ENCODE results near the gene ZIM2.

The ZIM2 gene

GRCh38 chr19:56732976-56733375, 107.5 kb downstream of the ZIM2 start:
- CTCF ChIA-PET: no interaction called here
- TF ChIP-seq ZNF140 (tag by site-specific recombination; IDR thresholded peaks at IDR 0.05): no peak
- TF ChIP-seq, protein P1, sequence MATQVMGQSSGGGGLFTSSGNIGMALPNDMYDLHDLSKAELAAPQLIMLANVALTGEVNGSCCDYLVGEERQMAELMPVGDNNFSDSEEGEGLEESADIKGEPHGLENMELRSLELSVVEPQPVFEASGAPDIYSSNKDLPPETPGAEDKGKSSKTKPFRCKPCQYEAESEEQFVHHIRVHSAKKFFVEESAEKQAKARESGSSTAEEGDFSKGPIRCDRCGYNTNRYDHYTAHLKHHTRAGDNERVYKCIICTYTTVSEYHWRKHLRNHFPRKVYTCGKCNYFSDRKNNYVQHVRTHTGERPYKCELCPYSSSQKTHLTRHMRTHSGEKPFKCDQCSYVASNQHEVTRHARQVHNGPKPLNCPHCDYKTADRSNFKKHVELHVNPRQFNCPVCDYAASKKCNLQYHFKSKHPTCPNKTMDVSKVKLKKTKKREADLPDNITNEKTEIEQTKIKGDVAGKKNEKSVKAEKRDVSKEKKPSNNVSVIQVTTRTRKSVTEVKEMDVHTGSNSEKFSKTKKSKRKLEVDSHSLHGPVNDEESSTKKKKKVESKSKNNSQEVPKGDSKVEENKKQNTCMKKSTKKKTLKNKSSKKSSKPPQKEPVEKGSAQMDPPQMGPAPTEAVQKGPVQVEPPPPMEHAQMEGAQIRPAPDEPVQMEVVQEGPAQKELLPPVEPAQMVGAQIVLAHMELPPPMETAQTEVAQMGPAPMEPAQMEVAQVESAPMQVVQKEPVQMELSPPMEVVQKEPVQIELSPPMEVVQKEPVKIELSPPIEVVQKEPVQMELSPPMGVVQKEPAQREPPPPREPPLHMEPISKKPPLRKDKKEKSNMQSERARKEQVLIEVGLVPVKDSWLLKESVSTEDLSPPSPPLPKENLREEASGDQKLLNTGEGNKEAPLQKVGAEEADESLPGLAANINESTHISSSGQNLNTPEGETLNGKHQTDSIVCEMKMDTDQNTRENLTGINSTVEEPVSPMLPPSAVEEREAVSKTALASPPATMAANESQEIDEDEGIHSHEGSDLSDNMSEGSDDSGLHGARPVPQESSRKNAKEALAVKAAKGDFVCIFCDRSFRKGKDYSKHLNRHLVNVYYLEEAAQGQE (tag by site-specific recombination; IDR thresholded peaks at IDR 0.05): peak; percentile 77
- POLR2A ChIA-PET: no interaction called here

GRCh38 chr19:56727677-56728076, 112.8 kb downstream of the ZIM2 start:
- Histone ChIP-seq H3K4me3 (ENCODE audit: low read depth, low read length) (no peak overlapping the region), H3K4me1 (ENCODE audit: control insufficient read depth, insufficient read depth, low read length) (no peaks in the 10 kb centered on the region), H3K9me3 (ENCODE audit: control insufficient read depth, insufficient read depth, low read depth, low read length) (no peaks in the 10 kb centered on the region; the same call in 1 of the 2 replicates), H3K27ac (ENCODE audit: extremely low read depth, low read depth, low read length) (no peak overlapping the region), H3K36me3 (ENCODE audit: control insufficient read depth in 2 of 2, insufficient read depth in 1 of 2, low read length in 2 of 2) (no peaks in the 10 kb centered on the region)
- CTCF ChIA-PET: no interaction called here
- POLR2A ChIA-PET: no interaction called here
- TF ChIP-seq ZNF510 (tag by site-specific recombination; IDR thresholded peaks at IDR 0.05; ENCODE audit: insufficient replicate concordance) (no peak), ZNF214 (tag by site-specific recombination; IDR thresholded peaks at IDR 0.05; ENCODE audit: borderline replicate concordance) (no peak), ZNF175 (tag by site-specific recombination; IDR thresholded peaks at IDR 0.05) (no peak), KLF1 (tag by site-specific recombination; IDR thresholded peaks at IDR 0.05) (no peak), FEZF1 (tag by site-specific recombination; IDR thresholded peaks at IDR 0.05) (no peak), ZNF223 (tag by site-specific recombination; IDR thresholded peaks at IDR 0.05) (no peak), ZNF555 (tag by site-specific recombination; conservative IDR thresholded peaks at IDR 0.05) (no peak), SP2 (tag by site-specific recombination; IDR thresholded peaks at IDR 0.05) (no peak), SCRT1 (tag by site-specific recombination; IDR thresholded peaks at IDR 0.05; ENCODE audit: borderline replicate concordance) (no peak), SP3 (tag by site-specific recombination; IDR thresholded peaks at IDR 0.05) (no peak), HOXD13 (CRISPR knock-in tag; IDR thresholded peaks at IDR 0.05; ENCODE audit: borderline replicate concordance) (no peak), ZNF155 (tag by site-specific recombination; IDR thresholded peaks at IDR 0.05) (no peak), MYNN (tag by site-specific recombination; IDR thresholded peaks at IDR 0.05; ENCODE audit: borderline replicate concordance) (no peak), ZNF133 (tag by site-specific recombination; IDR thresholded peaks at IDR 0.05) (no peak), ZNF341 (tag by site-specific recombination; IDR thresholded peaks at IDR 0.05; ENCODE audit: low read depth) (no peak)
- TF ChIP-seq, protein P2, sequence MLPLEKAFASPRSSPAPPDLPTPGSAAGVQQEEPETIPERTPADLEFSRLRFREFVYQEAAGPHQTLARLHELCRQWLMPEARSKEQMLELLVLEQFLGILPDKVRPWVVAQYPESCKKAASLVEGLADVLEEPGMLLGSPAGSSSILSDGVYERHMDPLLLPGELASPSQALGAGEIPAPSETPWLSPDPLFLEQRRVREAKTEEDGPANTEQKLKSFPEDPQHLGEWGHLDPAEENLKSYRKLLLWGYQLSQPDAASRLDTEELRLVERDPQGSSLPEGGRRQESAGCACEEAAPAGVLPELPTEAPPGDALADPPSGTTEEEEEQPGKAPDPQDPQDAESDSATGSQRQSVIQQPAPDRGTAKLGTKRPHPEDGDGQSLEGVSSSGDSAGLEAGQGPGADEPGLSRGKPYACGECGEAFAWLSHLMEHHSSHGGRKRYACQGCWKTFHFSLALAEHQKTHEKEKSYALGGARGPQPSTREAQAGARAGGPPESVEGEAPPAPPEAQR (tag by site-specific recombination; IDR thresholded peaks at IDR 0.05): no peak
- TF ChIP-seq, protein P3, sequence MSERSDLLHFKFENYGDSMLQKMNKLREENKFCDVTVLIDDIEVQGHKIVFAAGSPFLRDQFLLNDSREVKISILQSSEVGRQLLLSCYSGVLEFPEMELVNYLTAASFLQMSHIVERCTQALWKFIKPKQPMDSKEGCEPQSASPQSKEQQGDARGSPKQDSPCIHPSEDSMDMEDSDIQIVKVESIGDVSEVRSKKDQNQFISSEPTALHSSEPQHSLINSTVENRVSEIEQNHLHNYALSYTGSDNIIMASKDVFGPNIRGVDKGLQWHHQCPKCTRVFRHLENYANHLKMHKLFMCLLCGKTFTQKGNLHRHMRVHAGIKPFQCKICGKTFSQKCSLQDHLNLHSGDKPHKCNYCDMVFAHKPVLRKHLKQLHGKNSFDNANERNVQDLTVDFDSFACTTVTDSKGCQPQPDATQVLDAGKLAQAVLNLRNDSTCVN (tag by site-specific recombination; optimal IDR thresholded peaks at IDR 0.05): no peak
- TF ChIP-seq, protein P4, sequence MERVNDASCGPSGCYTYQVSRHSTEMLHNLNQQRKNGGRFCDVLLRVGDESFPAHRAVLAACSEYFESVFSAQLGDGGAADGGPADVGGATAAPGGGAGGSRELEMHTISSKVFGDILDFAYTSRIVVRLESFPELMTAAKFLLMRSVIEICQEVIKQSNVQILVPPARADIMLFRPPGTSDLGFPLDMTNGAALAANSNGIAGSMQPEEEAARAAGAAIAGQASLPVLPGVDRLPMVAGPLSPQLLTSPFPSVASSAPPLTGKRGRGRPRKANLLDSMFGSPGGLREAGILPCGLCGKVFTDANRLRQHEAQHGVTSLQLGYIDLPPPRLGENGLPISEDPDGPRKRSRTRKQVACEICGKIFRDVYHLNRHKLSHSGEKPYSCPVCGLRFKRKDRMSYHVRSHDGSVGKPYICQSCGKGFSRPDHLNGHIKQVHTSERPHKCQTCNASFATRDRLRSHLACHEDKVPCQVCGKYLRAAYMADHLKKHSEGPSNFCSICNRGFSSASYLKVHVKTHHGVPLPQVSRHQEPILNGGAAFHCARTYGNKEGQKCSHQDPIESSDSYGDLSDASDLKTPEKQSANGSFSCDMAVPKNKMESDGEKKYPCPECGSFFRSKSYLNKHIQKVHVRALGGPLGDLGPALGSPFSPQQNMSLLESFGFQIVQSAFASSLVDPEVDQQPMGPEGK (tag by site-specific recombination; IDR thresholded peaks at IDR 0.05): no peak

More at GRCh38 chr19:56732976-56733375, 107.5 kb downstream of the ZIM2 start:
- Histone ChIP-seq H3K27ac (ENCODE audit: extremely low read depth, low read depth, low read length) (no peak overlapping the region), H3K4me3 (ENCODE audit: low read depth, low read length) (no peak overlapping the region), H3K36me3 (ENCODE audit: control insufficient read depth in 2 of 2, insufficient read depth in 1 of 2, low read length in 2 of 2) (no peaks in the 10 kb centered on the region), H3K9me3 (ENCODE audit: control insufficient read depth, insufficient read depth, low read depth, low read length) (no peaks in the 10 kb centered on the region), H3K4me1 (ENCODE audit: control insufficient read depth, insufficient read depth, low read length) (no peaks in the 10 kb centered on the region)
